ENCODE measurements around the gene POLR3K.

The POLR3K gene

GRCh38 chr16:89391-90302 lies 36.2 kb upstream of the POLR3K start:
- DNase-seq = no peak
- H4K20me1 ChIP-seq (ENCODE audit: insufficient read depth, low read length) = no peaks in the 10 kb centered on the region
- peaks cover 14% of the 10 kb centered on the region for H3K4me1 ChIP-seq (ENCODE audit: low read length)
- no peak overlapping the region for H3K4me2 ChIP-seq (ENCODE audit: low read depth, low read length)
- H3K27ac ChIP-seq (ENCODE audit: low read length) = no peak overlapping the region
- no peaks in the 10 kb centered on the region for H3K9me2 ChIP-seq (replicated peaks; ENCODE audit: insufficient read depth, low read length)
- H3K27me3 ChIP-seq (replicated peaks; ENCODE audit: insufficient read depth, low read length) = no peaks in the 10 kb centered on the region
- no peak for TF ChIP-seq EZH2phosphoT487 (IDR thresholded peaks at IDR 0.05; ENCODE audit: low read length)
- no peak for TF ChIP-seq EZH2 (optimal IDR thresholded peaks at IDR 0.05; ENCODE audit: low read depth, low read length)
- TF ChIP-seq, protein P1, sequence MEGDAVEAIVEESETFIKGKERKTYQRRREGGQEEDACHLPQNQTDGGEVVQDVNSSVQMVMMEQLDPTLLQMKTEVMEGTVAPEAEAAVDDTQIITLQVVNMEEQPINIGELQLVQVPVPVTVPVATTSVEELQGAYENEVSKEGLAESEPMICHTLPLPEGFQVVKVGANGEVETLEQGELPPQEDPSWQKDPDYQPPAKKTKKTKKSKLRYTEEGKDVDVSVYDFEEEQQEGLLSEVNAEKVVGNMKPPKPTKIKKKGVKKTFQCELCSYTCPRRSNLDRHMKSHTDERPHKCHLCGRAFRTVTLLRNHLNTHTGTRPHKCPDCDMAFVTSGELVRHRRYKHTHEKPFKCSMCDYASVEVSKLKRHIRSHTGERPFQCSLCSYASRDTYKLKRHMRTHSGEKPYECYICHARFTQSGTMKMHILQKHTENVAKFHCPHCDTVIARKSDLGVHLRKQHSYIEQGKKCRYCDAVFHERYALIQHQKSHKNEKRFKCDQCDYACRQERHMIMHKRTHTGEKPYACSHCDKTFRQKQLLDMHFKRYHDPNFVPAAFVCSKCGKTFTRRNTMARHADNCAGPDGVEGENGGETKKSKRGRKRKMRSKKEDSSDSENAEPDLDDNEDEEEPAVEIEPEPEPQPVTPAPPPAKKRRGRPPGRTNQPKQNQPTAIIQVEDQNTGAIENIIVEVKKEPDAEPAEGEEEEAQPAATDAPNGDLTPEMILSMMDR (IDR thresholded peaks at IDR 0.05; ENCODE audit: low read length) = no peak
- no peak overlapping the region for H3K9ac ChIP-seq (ENCODE audit: low read length)
- no peak overlapping the region for H3K4me3 ChIP-seq (ENCODE audit: low read length)
- H2AFZ ChIP-seq (ENCODE audit: low read length) = no peak overlapping the region
- peaks cover 4% of the 10 kb centered on the region; the same call in 1 of the 2 replicates for H3F3A ChIP-seq (ENCODE audit: insufficient read depth, low read length)
- H3K79me2 ChIP-seq (ENCODE audit: low read length) = no peaks in the 10 kb centered on the region
- H3K36me3 ChIP-seq (replicated peaks; ENCODE audit: insufficient read depth, low read length) = no peaks in the 10 kb centered on the region
- no peaks in the 10 kb centered on the region for H3K9me3 ChIP-seq (replicated peaks; ENCODE audit: insufficient read depth, low read length)

DNA sequence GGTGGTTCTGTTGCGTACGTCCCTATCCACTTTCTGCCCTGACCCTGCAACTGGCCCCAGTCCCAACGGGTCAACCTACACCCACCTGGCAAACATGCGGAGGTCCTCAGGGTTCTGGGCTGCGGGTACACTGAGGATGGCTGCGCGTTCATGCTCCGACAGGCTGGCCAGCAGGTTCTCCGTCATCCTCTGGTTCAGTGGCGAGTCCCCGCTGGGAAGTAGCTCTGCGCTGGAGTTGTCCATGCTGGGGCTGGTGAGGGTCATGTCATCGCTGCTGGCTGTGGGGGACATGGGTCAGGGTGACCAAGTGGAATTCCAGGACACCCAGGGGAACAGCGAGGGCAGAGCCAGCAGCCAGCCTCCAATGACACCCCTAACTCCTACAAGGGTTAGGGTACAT lies 35.2 kb upstream of the POLR3K start:
- TF ChIP-seq EZH2phosphoT487 (IDR thresholded peaks at IDR 0.05; ENCODE audit: low read length) (no peak), EZH2 (optimal IDR thresholded peaks at IDR 0.05; ENCODE audit: low read depth, low read length) (no peak)
- TF ChIP-seq, protein P1 (IDR thresholded peaks at IDR 0.05; ENCODE audit: low read length) = no peak
- Histone ChIP-seq H3K4me1 (ENCODE audit: low read length) (peaks cover 23% of the 10 kb centered on the region), H3K9me3 (replicated peaks; ENCODE audit: insufficient read depth, low read length) (no peaks in the 10 kb centered on the region), H3K27me3 (replicated peaks; ENCODE audit: insufficient read depth, low read length) (no peaks in the 10 kb centered on the region), H3F3A (ENCODE audit: insufficient read depth, low read length) (peaks cover 4% of the 10 kb centered on the region; the same call in 1 of the 2 replicates), H2AFZ (ENCODE audit: low read length) (no peak overlapping the region), H3K27ac (ENCODE audit: low read length) (no peak overlapping the region), H3K79me2 (ENCODE audit: low read length) (no peaks in the 10 kb centered on the region), H3K4me3 (ENCODE audit: low read length) (no peak overlapping the region), H3K36me3 (replicated peaks; ENCODE audit: insufficient read depth, low read length) (no peaks in the 10 kb centered on the region), H3K9ac (ENCODE audit: low read length) (no peak overlapping the region), H3K9me2 (replicated peaks; ENCODE audit: insufficient read depth, low read length) (no peaks in the 10 kb centered on the region), H4K20me1 (ENCODE audit: insufficient read depth, low read length) (no peaks in the 10 kb centered on the region), H3K4me2 (ENCODE audit: low read depth, low read length) (no peak overlapping the region)
- DNase-seq = no peak

DNA sequence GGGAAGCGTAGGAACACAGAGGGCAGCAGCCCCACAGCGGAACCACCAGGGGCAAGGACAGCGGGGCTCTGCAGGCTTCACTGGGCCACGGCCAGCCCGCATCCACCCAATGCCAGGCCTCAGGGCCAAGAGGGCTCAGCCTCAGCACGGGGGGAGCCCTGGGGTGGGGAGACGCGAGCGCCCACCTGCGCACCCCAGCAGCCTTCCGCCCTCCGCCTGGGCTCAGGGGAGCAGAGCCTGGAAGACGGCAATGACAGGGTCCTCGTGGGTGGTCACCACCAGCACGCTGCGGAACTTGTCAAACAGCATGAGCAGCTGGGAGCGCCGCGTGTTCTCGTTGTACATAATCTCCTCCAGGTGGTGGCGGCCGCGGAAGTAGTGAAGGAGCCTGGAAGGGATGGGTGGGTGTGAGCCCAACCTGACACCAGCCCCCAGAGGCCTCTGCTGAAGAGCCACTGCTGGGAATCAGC lies 33.1 kb upstream of the POLR3K start:
- no peak overlapping the region for H2AFZ ChIP-seq (ENCODE audit: low read length)
- H3K9ac ChIP-seq (ENCODE audit: low read length) = no peak overlapping the region
- H3K9me3 ChIP-seq (replicated peaks; ENCODE audit: insufficient read depth, low read length) = no peaks in the 10 kb centered on the region
- H3K4me2 ChIP-seq (ENCODE audit: low read depth, low read length) = no peak overlapping the region
- H3K27ac ChIP-seq (ENCODE audit: low read length) = no peak overlapping the region
- H3K27me3 ChIP-seq (replicated peaks; ENCODE audit: insufficient read depth, low read length) = no peaks in the 10 kb centered on the region
- H3K9me2 ChIP-seq (replicated peaks; ENCODE audit: insufficient read depth, low read length) = no peaks in the 10 kb centered on the region
- TF ChIP-seq EZH2phosphoT487 (IDR thresholded peaks at IDR 0.05; ENCODE audit: low read length) = no peak
- TF ChIP-seq, protein P1 (IDR thresholded peaks at IDR 0.05; ENCODE audit: low read length) = no peak
- TF ChIP-seq EZH2 (optimal IDR thresholded peaks at IDR 0.05; ENCODE audit: low read depth, low read length) = no peak
- no peaks in the 10 kb centered on the region for H4K20me1 ChIP-seq (ENCODE audit: insufficient read depth, low read length)
- no peaks in the 10 kb centered on the region for H3K79me2 ChIP-seq (ENCODE audit: low read length)
- DNase-seq = no peak
- H3K4me3 ChIP-seq (ENCODE audit: low read length) = no peak overlapping the region
- no peaks in the 10 kb centered on the region for H3K36me3 ChIP-seq (replicated peaks; ENCODE audit: insufficient read depth, low read length)
- peaks cover 4% of the 10 kb centered on the region; the same call in 1 of the 2 replicates for H3F3A ChIP-seq (ENCODE audit: insufficient read depth, low read length)
- peaks cover 23% of the 10 kb centered on the region for H3K4me1 ChIP-seq (ENCODE audit: low read length)
